ENCODE measurements around the gene VEGFA. TPM values are rescaled to one million over a fixed set of nuclear protein-coding genes. Genes with fewer than 3 reads are reported as not detected.
A peak's percentile ranks its signal among the peaks of the same experiment; 100 is the strongest.

Gene VEGFA
- total and polyA plus RNA-seq, 2 of the 8 experiments (the other 6 are each of a cell fraction or from before 2014, with no cell fraction given): 42.2 to 58.5 TPM

- H3K9me3 ChIP-seq (ENCODE audit: insufficient read depth in 2 of 2, low read depth in 1 of 2, low read length in 1 of 2): no peaks in the 10 kb centered on the region
- no peak for FAIRE-seq
- 91% methylated on average over 4 of the region's 4 CpGs; no CpG with 5 or more reads in 1 of the 2 experiments for WGBS, 2 experiments (ENCODE audit: extremely low coverage in 1 of 2, insufficient coverage in 1 of 2, insufficient read length in 1 of 2, insufficient replicate concordance in 2 of 2, low coverage in 1 of 2, low lambda C conversion rate in 2 of 2, missing lambda C conversion rate in 1 of 2)
- DNase-seq (ENCODE audit: low read depth in 1 of 2, low spot score in 2 of 2): no peak
- H2BK12ac ChIP-seq (ENCODE audit: low read depth, low read length): 0 out of 2 replicates have a peak overlapping the region, but pooled peaks have one; percentile 39
- ChIA-PET POLR2A (ENCODE audit: partially characterized antibody) (interaction anchor here (1.0 to 4.1 kb wide), 6 partner anchors 10 to 110 kb away, joined by 3 to 22 read pairs (median 5); partner anchors contain the start of gene VEGFA), CTCF (ENCODE audit: partially characterized antibody) (interaction anchor here (0.7 to 13.3 kb wide), 13 partner anchors 9 to 314 kb away, joined by 3 to 146 read pairs (median 14); partner anchors contain the start of gene VEGFA)
- H4K5ac ChIP-seq (ENCODE audit: insufficient read length, low read depth, low read length): no peak overlapping the region
- no peak overlapping the region for H3K14ac ChIP-seq (ENCODE audit: insufficient read length)
- H3K27me3 ChIP-seq (replicated peaks in 1 of 4; ENCODE audit: control insufficient read depth in 3 of 4, extremely low read depth in 1 of 4, insufficient read depth in 3 of 4, low read length in 3 of 4): no peaks in the 10 kb centered on the region
- no peak overlapping the region for H2BK5ac ChIP-seq (ENCODE audit: low read depth, low read length)
- H3K79me1 ChIP-seq (ENCODE audit: low read depth, low read length): no peaks in the 10 kb centered on the region
- H2AFZ ChIP-seq (ENCODE audit: low read length): no peak overlapping the region
- no peak overlapping the region for H3K23ac ChIP-seq (ENCODE audit: insufficient read length)
- no peak overlapping the region for H2BK15ac ChIP-seq (ENCODE audit: low read length)
- H2AK5ac ChIP-seq (ENCODE audit: low read depth, low read length): 0 out of 2 replicates have a peak overlapping the region, but pooled peaks have one; percentile 48
- H3K23me2 ChIP-seq (ENCODE audit: low read depth, low read length): no peaks in the 10 kb centered on the region; the same call in 1 of the 2 replicates
- no peaks in the 10 kb centered on the region for H3K79me2 ChIP-seq (ENCODE audit: control insufficient read depth in 1 of 2, insufficient read depth in 2 of 2, low read length in 2 of 2)
- no peak overlapping the region for H3K9ac ChIP-seq (replicated peaks in 1 of 4; ENCODE audit: extremely low read depth in 1 of 4, low read depth in 3 of 4, low read length in 3 of 4)
- H3K4ac ChIP-seq (replicated peaks; ENCODE audit: insufficient read length, low read depth, low read length): no peak overlapping the region
- no peak overlapping the region for H3K27ac ChIP-seq (ENCODE audit: low read depth, low read length)
- peaks cover 0 to 12% (median 5%) of the 10 kb centered on the region in 4 experiments; a peak in 5 of 7 replicates for H3K4me1 ChIP-seq (replicated peaks in 1 of 4; ENCODE audit: control insufficient read depth in 3 of 4, insufficient read depth in 4 of 4, low read length in 3 of 4)
- no peak overlapping the region for H3K4me3 ChIP-seq (ENCODE audit: extremely low read depth in 1 of 4, insufficient read depth in 2 of 4, low read depth in 3 of 4, low read length in 4 of 4)
- no peak overlapping the region for H3K56ac ChIP-seq (replicated peaks; ENCODE audit: insufficient read length, low read depth, low read length)
- H4K20me1 ChIP-seq (replicated peaks in 1 of 2; ENCODE audit: control insufficient read depth in 1 of 2, insufficient read depth in 2 of 2, low read length in 2 of 2): no peaks in the 10 kb centered on the region
- H2BK20ac ChIP-seq (ENCODE audit: low read length): no peak overlapping the region
- no peak overlapping the region for H4K91ac ChIP-seq (replicated peaks; ENCODE audit: insufficient read length, low read length)
- H3K18ac ChIP-seq (ENCODE audit: extremely low read depth, low read length): no peak overlapping the region
- TF ChIP-seq SIN3A (conservative IDR thresholded peaks at IDR 0.05 in 1 of 2, IDR thresholded peaks at IDR 0.05 in 1 of 2; ENCODE audit: low read depth in 1 of 2, low read length in 2 of 2): no peak
- no peak for TF ChIP-seq RFX5 (IDR thresholded peaks at IDR 0.05; ENCODE audit: borderline replicate concordance, low read depth, low read length)
- no peak overlapping the region for H4K8ac ChIP-seq (ENCODE audit: extremely low read depth, insufficient read depth, low read length)
- H2BK120ac ChIP-seq (replicated peaks; ENCODE audit: low read depth, low read length): no peak overlapping the region
- H3K4me2 ChIP-seq (ENCODE audit: insufficient read depth in 1 of 2, low read depth in 2 of 2, low read length in 2 of 2): no peak overlapping the region
- no peaks in the 10 kb centered on the region for H3K36me3 ChIP-seq (ENCODE audit: control insufficient read depth in 2 of 4, insufficient read depth in 4 of 4, low read length in 3 of 4)
These were observed 10.2 kb upstream of the VEGFA start for GRCh38 chr6:43759907-43760206.
